GM12872 (cell line): Measurements from ENCODE around the gene SLC44A3.

Source experiments
- TF ChIP-seq, protein P1 (sequence below): IDR thresholded peaks from 3 replicates; pipeline ENCODE4 v1.5.1; 2011; ENCODE audit warnings: low read depth, mild to moderate bottlenecking, low read length, moderate library complexity; ENCODE audit not compliant: insufficient read depth

The SLC44A3 gene

DNA sequence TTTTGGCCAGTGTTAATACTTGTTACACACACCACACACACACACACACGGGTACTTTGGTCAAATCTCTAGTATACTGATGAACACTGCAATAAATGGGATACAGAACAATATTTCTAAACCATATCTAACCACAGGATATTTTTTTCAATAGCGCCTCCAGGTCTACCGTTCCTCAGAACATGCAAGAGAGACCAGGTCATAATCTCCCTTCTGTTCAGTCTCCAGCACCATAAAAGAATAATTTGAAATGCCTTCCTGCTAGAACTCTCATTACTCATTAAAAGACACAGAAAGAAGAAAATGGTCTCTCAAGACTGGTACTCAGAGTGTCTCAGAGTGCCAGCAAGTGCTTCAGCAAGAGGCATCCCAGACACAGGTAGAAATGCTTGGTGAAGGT is 11.5 kb upstream of the SLC44A3 start:
- TF ChIP-seq, protein P1, sequence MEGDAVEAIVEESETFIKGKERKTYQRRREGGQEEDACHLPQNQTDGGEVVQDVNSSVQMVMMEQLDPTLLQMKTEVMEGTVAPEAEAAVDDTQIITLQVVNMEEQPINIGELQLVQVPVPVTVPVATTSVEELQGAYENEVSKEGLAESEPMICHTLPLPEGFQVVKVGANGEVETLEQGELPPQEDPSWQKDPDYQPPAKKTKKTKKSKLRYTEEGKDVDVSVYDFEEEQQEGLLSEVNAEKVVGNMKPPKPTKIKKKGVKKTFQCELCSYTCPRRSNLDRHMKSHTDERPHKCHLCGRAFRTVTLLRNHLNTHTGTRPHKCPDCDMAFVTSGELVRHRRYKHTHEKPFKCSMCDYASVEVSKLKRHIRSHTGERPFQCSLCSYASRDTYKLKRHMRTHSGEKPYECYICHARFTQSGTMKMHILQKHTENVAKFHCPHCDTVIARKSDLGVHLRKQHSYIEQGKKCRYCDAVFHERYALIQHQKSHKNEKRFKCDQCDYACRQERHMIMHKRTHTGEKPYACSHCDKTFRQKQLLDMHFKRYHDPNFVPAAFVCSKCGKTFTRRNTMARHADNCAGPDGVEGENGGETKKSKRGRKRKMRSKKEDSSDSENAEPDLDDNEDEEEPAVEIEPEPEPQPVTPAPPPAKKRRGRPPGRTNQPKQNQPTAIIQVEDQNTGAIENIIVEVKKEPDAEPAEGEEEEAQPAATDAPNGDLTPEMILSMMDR: no peak

DNA sequence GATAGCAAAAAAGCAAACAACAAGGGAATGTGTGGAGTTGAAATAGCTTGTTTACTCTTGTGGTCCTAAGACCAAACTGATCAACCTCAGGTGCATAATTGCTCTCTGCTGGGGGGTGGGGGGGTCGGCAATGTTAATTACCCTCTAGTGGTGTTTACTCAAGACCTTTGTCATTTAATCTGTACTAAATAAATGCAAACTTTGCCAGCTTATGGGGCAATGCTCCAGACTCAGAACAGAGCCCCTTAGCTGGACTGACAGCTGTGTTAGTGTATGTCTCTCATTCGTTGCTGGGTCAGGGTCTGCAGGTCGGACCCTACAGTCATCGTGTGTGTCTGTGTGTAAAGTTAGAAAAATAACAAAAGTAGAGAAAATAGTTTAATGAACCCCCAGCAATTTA is 7.2 kb upstream of the SLC44A3 start:
- TF ChIP-seq, protein P1: no peak

DNA sequence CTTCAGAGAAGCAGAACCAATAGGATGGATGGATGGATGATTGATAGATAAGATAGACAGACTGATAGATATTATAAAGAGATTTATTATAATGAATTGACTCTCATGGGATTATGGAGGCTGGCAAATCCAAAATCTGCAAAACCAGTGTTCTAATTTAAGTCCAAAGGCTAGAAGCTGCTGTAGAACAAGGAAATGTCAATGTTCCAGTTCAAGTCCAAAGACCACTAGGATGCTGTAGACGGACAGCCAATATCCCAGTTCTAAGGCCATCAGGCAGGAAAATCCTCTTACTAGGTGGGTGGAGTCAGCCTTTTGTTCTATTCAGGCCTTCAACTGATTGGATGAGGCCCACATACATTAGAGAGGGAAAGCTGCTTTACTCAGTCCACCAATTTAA is 4.1 kb upstream of the SLC44A3 start:
- TF ChIP-seq, protein P1: no peak

DNA sequence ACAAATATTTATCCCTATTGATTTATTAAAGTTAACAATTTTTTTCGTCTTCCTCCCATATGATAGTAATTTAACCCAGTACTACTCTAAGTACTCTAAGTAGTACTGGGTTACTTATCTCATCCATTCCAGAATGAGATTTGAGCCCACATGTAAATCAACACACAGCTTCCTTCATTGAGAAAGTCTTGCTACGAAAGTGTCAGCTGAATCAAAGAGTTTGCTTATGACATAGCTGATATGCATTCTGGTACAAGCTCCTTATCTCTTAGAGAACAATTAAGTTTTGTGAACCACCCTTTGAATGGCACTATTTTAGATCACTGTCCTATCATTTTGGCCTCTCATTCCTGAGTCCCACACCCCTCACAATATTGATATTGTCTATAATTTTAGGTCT is 2.4 kb upstream of the SLC44A3 start:
- TF ChIP-seq, protein P1: no peak

DNA sequence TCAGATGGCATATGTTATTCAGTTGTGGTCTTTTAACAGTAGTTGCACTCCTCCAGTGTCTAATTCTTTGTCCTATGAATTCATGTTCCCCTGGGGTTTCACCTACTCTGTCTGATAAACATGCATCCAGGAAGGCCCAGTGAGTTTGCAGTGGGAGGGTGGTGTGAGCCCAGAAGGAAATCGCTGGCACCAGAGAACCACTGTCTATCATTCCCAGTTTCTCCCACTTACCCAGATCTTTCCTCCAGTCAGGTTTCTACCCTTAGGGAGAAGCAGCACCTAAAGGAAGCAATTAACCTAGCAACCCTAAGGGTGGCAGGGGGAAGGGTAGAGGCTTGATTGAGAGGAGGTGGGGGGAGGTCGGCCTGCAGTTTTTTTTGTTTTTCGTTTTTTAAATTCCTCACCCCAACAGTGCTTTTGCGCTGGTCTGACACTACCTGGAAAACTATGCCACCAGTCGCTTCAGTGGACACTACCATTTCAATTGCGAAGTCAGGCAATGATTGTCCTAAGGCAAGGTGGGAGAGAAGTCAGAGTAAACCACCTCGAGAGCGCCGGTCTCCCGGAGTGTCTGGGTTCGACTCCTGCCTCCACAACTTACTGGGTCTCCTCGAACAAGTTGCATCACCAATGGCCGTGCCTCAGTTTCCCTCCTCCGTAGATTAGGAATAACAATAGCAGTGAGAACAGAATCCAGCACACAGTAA is 766 bp upstream of the SLC44A3 start:
- TF ChIP-seq, protein P1: no peak

DNA sequence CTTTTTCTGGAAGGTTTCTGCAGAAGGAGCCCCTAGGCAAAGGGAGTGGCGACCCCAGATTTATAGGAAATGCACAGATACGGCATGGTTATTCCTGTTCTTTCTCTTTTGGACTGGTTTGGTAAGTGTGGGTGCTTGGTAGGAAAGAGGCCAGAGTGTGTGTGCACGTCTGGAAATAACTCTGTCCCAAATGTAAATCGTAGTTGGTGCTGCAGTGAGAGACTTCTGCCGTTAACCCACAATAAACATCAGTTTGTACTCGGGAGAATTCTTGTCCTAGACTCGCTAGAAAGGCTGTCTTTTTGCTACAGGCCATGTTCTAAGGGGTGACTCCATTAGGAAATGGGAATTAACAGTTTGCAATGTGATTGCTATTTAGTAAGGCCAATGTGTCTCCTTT is 779 bp downstream of the SLC44A3 start:
- TF ChIP-seq, protein P1: no peak

DNA sequence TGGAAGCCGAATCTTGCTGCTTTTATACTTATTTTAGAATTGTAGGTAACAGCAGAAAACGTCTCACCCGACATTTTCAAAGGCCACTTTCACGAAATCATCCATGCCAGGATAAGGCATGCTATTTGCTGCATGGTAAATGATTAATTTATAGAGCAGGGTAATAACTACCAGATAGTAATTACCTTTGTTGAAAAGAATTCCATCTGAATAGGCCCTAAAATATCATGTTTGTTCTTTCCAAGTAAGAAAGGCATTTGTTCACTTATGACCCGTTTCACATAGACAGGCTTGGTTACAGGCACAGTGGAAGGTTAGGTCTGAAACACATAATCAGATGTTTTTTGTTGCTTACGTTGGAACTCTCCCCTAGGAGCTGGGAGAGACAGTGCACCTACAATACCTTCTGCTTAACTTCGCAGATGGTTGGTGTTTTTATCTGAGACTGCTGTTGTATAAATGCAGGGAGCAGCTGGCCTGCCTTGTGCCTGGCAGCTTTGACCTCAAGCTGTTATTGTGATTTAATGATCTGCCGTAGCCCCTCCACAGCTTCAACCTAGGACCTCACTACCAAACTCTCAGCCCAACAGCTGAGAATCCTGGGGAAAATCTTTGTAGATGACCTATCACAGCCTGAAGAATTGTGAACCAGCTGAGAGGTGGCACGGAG is 1.6 kb downstream of the SLC44A3 start:
- TF ChIP-seq, protein P1: no peak
